ENCODE data around the gene SGCE.

Gene SGCE

DNA sequence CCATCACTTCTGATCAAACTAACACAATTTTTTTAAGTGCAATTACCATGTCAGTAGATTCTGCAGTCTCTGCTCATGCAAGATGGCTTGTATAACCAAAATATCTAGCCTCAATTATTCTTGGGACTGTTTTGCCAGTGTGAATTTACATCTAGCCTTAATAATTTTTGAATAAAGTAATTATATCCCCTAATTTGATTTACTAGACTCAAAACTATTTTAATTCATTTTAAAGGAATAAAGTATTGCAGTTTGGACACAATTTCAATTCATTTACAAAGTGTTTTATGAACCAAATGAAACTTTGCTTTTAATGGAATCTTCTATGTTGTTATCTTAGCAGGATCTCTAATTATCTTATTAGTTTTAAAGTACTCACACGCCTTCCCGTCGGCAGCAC, 55.7 kb downstream of the SGCE start:
- H3K9me3 ChIP-seq, result no peaks in the 10 kb centered on the region
- no peaks in the 10 kb centered on the region for H3K27me3 ChIP-seq
- peaks cover 22% of the 10 kb centered on the region for H3K4me1 ChIP-seq
- no peak for TF ChIP-seq CTCF (IDR thresholded peaks at IDR 0.05; ENCODE audit: low read depth, low read length)
- H3K36me3 ChIP-seq, result peaks cover 13% of the 10 kb centered on the region; the same call in 1 of the 2 replicates
- DNase-seq, result no peak
- H3K4me3 ChIP-seq (ENCODE audit: low read depth, low read length), result no peak overlapping the region

DNA sequence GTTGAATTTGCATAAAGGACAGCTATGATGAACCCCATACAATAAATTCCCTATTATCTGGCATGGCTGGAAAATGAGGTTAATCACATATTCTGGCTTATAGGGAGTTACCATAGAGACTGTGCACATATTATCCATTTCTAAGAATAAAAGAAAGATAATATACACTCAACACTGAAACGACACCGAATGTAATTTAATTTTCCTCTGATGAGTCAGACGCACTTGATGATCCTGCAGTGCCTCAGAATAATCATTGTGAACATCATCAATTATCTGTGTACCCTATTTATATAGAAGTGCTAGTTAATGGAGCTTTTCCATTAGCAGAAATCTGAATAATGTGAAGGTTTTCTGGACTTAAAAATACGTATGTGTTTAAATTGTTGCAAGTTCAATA, 60.2 kb downstream of the SGCE start:
- Histone ChIP-seq H3K9me3 (no peaks in the 10 kb centered on the region), H3K4me1 (peaks cover 24% of the 10 kb centered on the region), H3K27me3 (no peaks in the 10 kb centered on the region), H3K4me3 (ENCODE audit: low read depth, low read length) (no peak overlapping the region), H3K36me3 (peaks cover 17% of the 10 kb centered on the region)
- DNase-seq, result no peak
- TF ChIP-seq CTCF (IDR thresholded peaks at IDR 0.05; ENCODE audit: low read depth, low read length), result no peak

DNA sequence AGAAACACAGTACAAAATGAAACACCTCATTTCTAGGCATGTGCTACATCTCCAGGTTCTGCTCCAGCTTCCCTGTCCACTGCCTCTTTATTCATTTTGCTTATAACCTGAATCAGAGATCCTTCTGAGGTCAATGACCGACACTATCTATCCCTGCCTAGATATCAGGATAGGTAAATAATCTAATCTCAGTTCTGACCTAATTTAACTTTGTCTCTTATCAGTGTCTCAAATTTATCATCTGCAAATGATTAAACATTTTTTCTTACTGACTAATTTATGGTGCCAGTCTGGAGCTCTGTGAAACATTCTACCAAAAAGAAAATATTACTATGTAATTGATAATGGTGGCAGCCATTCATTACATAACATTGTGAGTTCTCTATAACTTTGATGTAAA, 61.1 kb downstream of the SGCE start:
- H3K36me3 ChIP-seq, result peaks cover 12% of the 10 kb centered on the region
- DNase-seq, result no peak
- no peak for TF ChIP-seq CTCF (IDR thresholded peaks at IDR 0.05; ENCODE audit: low read depth, low read length)
- no peaks in the 10 kb centered on the region for H3K27me3 ChIP-seq
- H3K4me3 ChIP-seq (ENCODE audit: low read depth, low read length), result no peak overlapping the region
- H3K4me1 ChIP-seq, result peaks cover 17% of the 10 kb centered on the region
- H3K9me3 ChIP-seq, result no peaks in the 10 kb centered on the region

GRCh38 chr7:94591176-94591575, 64.8 kb downstream of the SGCE start:
- peaks cover 16% of the 10 kb centered on the region for H3K4me1 ChIP-seq
- no peak for TF ChIP-seq CTCF (IDR thresholded peaks at IDR 0.05; ENCODE audit: low read depth, low read length)
- no peaks in the 10 kb centered on the region for H3K27me3 ChIP-seq
- H3K4me3 ChIP-seq (ENCODE audit: low read depth, low read length), result no peak overlapping the region
- H3K36me3 ChIP-seq, result peaks cover 11% of the 10 kb centered on the region
- DNase-seq, result no peak
- H3K9me3 ChIP-seq, result no peaks in the 10 kb centered on the region

DNA sequence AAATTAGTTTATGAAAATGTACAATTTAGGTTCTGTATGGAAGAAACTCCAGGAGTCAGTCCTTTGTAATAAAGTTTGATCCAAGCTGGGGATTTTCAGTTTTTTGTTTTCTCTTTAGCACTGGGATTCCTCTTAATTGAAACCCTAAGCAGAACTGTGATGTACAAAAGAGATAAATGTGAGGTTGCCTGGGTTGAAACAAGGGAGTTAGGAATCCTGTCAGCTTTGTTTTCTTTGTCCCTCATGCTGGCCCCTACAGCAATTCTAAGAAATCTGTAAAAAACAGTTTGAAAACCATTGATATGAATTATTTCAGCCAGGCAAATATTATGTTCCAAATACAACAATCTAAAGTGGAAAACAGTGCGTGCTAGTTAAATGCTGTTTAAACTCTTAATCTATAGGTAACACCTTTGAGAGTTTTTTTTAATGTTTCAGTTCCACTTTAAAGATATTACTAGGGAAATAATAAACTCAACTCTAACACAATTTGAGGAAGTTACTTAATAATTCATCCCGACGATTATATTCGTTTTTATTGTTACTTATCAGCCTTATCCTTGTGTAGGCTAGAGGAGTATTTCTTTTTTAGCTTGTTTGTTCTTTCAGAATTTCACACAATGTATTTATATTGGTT, 65.3 kb downstream of the SGCE start:
- no peak for DNase-seq
- Histone ChIP-seq H3K4me3 (ENCODE audit: low read depth, low read length) (no peak overlapping the region), H3K27me3 (no peaks in the 10 kb centered on the region), H3K4me1 (peaks cover 16% of the 10 kb centered on the region), H3K9me3 (no peaks in the 10 kb centered on the region), H3K36me3 (peaks cover 11% of the 10 kb centered on the region)
- TF ChIP-seq CTCF (IDR thresholded peaks at IDR 0.05; ENCODE audit: low read depth, low read length), result no peak

GRCh38 chr7:94588075-94588474, 67.9 kb downstream of the SGCE start:
- Histone ChIP-seq H3K9me3 (no peaks in the 10 kb centered on the region), H3K36me3 (peaks cover 10% of the 10 kb centered on the region), H3K4me3 (ENCODE audit: low read depth, low read length) (no peak overlapping the region), H3K4me1 (peaks cover 3% of the 10 kb centered on the region; the same call in 1 of the 2 replicates), H3K27me3 (no peaks in the 10 kb centered on the region)
- DNase-seq, result no peak
- TF ChIP-seq CTCF (IDR thresholded peaks at IDR 0.05; ENCODE audit: low read depth, low read length), result no peak
